GM12865 (cell line): ENCODE results near the gene DOK3.

Experiments used
- DNase-seq: peaks from one replicate; pipeline ENCODE4 v3.0.0; 2010; ENCODE audit warnings: low read depth
- H3K4me3 ChIP-seq: 2 replicates; pipeline ENCODE4 v1.5.1; 2011; ENCODE audit warnings: mild to moderate bottlenecking, low read depth, low read length, control low read depth
- CTCF ChIP-seq: IDR thresholded peaks from 2 replicates; pipeline ENCODE4 v1.5.1; 2011; ENCODE audit warnings: low read length, control low read depth, low read depth, inconsistent platforms; ENCODE audit not compliant: insufficient read depth; ENCODE audit errors: missing control alignments

Gene DOK3

DNA sequence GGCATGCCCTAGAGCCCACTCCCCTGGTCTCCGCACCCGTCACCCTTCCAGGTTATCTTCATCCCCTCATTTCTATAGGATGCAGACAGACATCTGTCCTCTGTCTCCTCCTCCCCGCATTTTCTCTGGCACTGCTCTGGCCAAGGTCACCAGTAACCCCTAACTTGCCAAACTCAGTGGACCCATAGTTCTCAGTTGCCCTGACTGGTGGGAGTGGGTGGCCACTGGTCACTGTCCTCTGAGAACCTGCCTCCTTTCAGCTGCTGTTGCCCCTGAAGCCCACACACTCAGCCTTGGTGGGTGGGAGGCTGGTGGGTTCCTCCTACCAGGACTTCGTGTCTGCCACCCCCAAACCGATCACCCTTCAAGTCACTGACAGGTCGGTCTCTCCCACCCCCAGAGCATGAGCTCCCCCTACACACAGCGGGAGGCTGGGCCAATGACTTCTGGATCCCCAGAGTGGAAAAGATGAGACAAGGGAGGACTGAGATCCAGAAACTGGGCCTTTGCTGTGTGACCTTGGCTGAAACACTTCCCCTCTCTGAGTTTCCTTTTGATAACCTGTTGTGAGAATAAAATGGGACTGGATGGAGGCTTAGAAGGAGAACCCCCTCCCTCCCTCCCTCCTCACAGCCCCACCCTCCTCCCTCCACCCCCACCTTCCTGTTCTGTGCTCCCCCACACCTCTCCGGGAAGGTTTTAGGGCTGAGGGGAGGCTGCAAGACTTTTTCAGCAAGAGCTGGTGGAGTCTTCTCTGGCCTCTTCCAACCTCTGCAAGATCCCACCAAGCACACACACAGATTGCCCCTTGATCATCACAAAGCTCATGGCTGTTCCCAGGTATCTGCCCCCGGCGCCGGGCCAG, 33.8 kb downstream of the DOK3 start:
- TF ChIP-seq CTCF, result no peak
- H3K4me3 ChIP-seq, result no peak overlapping the region
- no peak for DNase-seq

GRCh38 chr5:177474846-177475562, 34.6 kb downstream of the DOK3 start:
- DNase-seq, result no peak
- H3K4me3 ChIP-seq, result no peak overlapping the region
- TF ChIP-seq CTCF, result no peak

GRCh38 chr5:177474002-177474476, 35.6 kb downstream of the DOK3 start:
- no peak for TF ChIP-seq CTCF
- no peak overlapping the region for H3K4me3 ChIP-seq

GRCh38 chr5:177473443-177474001, 36.1 kb downstream of the DOK3 start, which contains the start of gene DBN1:
TSS of gene DBN1 (minus strand) at chr5:177473634. CDS start at chr5:177473521, 113 bp downstream.
- no peak for DNase-seq
- TF ChIP-seq CTCF, result no peak
- H3K4me3 ChIP-seq, result peak within 1 kb of the TSS; percentile 32

More at GRCh38 chr5:177474002-177474476, 35.6 kb downstream of the DOK3 start:
- no peak for DNase-seq

- DNase-seq, result peak; percentile 56
- peak overlapping the region; percentile 32 for H3K4me3 ChIP-seq
- no peak for TF ChIP-seq CTCF
Observed at GRCh38 chr5:177472460-177473442, 36.9 kb downstream of the DOK3 start.
